GM21367 (cell line): ENCODE results near the gene ATG101.

Experiments
- ATAC-seq: cut with Tn5 transposase; IDR thresholded peaks from one replicate; pipeline ENCODE4 v1.9.1; 2021; ENCODE audit not compliant: unreplicated experiment

The ATG101 gene

DNA sequence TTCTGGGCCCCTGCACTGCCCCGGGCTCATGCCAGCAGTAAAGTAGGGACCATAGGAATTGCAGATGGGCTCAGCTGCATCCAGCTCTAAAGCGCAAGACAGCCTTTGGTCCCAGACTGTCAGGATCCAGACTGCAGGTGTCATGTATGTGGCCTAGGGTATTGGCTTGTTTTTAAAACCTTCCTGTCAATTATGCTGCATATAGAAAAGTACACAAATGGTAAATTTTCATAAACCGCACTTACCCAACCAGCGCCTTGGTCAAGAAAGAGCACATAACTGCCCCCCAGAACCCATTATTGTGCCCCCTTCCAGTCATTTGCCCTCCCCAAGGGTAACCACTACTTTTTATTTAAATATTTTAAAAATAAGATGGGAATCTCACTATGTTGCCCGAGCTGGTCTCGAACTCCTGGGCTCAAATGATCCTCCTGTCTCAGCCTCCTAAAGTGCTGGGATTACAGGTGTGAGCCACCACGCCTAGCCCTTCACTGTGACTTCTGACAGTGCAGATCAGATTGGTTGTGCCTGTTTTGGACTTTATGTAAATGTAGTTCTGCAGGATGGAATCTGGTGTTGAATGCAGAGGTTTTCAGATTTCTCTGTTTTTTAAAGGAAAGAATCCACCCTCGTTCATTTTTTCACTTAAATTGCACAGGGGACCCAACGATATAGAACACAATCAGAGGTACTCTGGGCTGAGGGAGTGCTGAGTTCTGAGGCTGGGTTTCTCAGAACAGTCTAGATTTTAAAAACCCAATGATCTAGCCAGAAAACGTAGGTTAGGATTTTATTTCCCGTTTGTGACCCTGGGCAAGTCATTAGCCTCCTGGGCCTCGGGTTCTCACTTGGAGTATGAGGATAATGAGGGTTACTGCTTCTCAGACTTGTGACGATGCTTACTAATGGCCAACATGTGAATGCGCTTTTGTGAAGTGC, 11.9 kb upstream of the ATG101 start:
- ATAC-seq, result no peak

- no peak for ATAC-seq
Observed at GRCh38 chr12:52058631-52059361, 11.0 kb upstream of the ATG101 start.

DNA sequence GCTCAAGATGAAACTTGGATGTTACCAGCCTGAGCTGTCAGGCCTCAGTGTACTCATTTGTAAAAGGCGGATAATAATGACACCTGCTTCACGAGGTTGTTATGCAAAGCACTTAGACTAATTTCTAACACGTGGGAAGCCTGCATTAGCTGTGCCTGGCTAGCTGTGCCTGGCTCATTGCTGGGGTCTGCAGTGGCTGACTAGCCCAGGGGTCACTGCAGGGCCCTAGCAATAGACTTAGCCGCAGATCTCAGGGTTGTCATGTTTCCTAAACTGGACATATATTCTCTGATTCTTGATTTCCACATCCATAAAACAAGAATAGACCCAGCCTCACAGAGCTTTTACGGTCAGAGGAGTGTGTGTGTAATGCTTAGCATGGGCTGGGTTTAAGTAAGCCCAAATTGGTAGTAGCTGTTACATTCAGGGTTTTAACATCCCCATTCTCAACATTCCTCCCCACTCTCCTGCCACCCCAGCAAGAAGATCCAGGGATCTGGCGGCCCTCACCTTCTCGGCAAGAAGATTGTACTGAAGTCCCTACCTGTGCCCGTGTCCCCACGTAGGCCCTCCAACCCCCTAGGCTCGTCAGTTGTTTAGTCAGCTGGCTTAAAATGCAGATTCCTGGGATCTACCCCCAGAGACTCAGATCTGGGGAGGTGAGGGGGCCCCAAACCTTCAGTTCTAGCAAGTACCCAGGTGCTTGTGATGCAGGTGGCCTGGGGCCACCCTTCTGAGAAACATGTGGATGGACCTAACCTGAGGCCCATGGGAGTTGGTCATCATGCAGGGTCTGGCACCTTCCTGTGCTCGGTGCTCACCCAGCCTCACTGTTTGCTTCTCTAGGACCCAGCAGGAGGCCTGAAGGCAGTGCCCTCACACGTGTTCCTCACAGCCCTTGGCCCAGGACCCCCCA, 9.9 kb upstream of the ATG101 start:
- ATAC-seq, result no peak

DNA sequence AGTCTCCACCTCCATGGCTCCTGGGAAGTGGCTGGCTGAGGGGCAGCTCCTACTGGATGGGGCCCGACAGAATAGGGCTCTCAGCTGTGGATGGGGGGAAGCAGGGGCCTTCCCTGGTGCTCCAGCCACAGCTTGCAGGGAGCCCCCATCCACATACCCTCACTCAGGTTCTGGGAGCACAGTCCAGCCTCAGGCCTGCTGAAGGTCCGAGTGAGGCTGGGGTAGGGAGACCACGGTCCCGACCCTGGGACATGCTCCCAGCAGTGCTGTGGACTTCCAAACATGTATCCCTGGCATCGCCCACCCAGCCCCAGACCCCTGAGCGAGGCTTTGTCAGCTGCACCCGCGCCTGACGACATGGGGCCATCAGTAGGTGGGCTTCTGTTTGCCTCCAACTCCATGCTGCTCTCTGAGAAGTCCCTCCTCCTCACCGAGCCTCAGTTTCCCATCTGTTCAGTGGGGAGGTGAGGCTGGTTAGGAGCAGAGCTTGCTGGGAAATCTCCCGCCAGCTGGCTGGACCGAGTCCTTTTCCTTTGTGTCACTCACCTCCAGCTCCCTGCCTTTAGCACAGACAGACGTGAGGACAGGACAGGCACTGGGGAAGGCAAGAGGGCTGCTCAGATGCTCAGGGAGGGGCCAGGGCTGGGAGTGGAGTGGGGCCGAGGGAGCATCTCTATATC, 9.1 kb upstream of the ATG101 start:
- no peak for ATAC-seq

DNA sequence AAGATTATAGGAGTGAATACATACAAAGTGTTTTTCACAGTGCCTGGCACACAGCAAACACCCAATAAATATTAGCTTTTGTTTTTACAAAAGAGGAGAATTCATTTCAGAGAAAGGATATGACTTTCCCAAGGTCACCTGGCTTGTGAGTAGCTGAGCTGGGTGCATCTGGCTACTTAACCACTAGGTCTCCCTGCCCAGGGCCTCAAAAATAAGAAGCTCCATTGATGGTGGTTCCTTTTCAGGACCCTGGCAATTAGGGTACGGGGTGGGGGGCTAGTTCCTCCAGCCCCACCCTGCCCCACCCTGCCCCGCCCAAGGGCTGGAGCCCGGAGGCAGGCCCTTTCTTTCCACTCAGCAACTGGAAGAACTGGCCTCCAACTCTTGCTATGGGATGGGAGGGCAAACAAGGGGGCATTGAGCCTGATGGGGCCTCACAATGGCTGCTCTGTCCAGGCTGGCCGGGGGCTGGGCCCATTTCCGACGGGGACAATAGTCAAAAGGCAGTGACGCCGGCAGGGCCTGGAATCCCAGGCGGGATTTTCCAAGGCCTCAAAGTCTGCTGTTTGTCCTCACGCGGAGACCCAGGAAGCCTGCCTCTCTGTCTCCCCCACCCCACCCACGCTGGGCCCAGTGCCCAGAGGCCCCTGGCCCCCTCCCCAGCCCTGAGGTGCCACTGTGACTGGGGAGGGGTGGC, 8.2 kb upstream of the ATG101 start:
- ATAC-seq, result no peak

DNA sequence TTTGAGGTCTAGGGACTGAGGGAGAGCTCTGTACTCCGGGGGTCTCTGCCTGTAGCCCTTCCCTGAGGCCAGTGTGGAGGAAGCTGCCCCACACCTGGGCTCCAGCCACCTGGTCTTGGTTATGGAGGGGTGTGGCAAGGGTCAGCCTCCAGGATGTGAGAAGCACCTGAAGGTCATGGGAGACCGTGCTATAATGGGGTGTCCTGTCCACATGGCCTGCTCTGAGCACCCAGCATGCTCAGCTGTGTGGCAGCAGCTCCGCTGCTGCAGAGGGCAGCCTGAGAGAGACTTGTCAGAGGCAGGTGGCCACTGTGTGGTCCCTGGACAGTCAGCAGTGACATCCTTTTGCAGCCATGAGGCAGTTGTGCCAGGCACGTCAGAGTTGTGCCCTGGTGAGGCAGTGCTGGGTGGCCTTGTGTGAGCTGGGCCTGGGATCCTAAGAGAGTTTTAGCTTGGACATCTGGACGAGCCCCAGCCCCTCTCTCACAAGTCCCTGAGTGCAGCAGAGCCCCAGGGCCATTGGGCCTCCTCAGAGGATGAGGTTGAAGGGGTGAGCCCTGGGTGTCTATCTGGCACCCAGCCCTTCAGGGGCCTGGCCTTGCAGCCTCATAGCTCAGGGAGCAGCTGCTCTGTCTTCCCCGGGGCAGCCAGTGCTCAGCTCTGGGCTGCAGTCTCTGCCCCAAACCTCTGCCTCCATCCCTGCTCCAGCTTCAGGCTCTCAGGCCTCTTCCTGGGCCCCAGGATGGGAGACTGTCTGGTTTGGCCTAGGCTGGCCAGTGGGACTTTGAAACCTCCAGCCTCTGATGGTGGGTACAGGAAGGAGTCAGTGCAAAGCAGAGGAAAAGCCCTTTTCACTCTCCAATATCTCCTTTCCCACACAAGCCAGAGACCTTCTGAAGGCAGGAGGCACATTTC, 7.4 kb upstream of the ATG101 start:
- no peak for ATAC-seq

DNA sequence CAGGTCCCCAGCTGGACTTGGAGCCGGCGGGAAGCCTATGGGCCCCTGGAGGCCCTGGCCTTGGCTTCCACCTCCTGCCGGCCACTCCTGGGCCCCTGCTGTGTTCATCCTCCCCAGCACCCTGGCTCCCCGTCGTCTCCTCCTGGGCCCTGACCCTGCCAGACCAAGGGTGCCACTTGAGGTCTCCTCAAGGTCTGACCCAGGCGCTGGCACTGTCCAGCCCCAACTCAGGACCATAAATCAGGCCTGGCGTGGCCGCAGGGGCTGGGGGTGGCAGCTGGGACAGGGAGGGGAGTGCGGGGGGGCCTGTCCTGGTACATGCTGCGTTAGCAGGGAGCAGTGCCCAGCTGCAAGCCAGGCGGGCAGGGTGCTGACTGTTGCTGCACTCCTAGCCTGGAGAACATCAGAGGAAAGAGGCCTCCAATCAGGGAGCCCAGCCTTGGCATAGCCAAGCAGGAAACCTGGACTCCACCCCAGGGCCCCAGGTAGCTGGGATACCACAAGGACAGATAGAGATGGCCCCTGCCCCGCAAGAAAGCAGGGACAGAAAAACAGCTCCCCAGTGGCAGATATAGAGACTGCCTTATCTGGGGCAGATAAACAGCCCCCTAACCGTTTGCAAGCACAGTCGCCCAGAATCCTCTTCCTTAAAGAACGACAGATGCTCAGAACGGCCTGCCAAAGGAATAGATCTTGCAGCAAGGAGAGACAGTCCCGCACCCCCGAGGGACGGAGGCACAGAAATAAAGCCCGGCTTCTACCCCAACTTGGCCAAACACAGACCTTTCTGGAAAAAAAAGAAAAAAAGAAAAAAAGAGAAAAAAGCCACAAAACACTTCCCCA, 6.5 kb upstream of the ATG101 start:
- no peak for ATAC-seq

DNA sequence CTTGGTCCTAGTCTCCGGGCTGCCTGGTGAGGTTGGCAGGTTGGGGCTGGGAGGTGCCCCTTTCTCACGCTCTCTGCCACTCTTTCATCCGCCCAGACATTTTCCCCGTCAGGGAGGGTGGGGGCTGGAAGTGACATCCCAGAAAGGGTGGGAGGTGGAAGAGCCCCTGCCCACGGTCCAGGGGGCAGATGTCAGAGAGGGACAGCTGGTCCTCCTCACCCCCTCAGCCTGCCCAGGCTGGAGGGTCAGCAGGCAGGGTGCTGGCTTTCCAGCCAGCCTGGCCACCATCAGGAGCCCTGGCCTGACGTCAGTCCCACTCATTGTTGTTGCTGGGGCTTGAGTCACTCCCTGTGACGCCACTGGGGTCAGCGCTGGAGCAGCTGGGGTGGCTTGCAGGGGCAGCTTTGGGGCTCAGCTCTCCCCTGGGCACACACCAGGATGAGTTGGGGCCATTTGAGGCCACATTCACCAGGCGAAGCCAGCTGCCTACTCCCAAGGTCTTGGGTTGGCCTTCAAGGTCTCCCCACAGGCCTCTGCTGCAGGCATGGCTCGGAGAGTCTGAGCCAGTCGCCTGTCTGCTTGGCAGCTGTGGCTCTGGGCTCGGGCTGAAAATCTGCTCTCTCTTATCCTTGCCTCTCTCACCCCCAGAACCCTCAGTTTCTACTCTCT, 5.7 kb upstream of the ATG101 start:
- no peak for ATAC-seq

DNA sequence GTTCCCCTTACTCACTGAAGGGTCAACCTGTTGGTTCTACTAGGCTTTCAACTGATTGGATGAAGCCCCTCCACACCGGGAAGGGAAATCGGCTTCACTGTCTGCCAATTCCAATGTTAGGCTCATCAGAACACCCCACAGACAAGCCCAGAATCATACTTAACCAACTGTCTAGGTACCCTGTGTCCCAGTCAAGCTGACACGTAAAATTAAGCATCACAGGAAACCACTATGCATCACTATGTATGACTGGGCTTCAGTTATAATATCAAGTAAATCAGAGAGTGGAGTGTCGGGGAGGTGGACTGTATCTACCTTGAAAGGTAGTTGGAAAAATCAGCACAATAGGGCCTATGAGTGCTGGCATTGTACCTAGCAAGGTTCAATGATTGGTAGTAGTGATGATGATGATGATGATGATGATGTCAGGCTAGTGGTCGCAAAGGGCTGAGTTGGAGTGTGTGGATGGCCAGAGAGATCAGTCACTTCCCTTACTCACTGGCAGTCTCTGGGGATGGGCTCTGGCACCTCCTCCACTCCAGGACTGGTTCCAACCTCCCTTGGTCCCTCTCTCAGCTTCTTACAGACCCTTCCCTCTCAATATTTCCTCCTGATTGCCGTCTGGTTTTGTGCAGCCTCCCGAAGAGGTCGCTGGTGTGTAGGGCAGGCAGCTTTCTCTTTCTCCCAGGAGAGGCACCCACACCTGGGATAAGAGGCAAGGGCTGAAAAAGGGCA, 3.3 kb upstream of the ATG101 start:
- no peak for ATAC-seq

DNA sequence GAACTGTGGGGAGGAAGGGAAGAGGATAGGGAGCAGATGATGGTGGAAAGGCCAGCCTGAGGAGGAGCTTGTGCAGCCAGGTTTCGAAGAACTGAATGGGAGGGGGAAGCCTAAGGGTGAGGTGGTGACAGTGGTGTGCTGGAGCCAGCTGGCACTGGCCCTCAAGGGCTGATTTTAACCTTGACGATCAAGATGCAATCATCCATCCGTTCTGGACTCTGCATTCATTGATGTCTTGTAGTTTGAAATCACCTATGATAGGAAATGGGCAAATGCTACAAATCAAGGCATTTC, 2.8 kb upstream of the ATG101 start:
- no peak for ATAC-seq

GRCh38 chr12:52070185-52070925, 577 bp downstream of the ATG101 start:
- ATAC-seq, result peak; percentile 13

- ATAC-seq, result no peak
Observed at GRCh38 chr12:52073531-52074381, 4.0 kb downstream of the ATG101 start.

- no peak for ATAC-seq
Observed at GRCh38 chr12:52074971-52075724, 5.4 kb downstream of the ATG101 start.

DNA sequence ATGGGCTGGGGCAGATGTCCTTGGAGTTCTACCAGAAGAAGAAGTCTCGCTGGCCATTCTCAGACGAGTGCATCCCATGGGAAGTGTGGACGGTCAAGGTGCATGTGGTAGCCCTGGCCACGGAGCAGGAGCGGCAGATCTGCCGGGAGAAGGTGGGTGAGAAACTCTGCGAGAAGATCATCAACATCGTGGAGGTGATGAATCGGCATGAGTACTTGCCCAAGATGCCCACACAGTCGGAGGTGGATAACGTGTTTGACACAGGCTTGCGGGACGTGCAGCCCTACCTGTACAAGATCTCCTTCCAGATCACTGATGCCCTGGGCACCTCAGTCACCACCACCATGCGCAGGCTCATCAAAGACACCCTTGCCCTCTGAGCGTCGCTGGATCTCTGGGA, 7.0 kb downstream of the ATG101 start:
- ATAC-seq, result no peak

DNA sequence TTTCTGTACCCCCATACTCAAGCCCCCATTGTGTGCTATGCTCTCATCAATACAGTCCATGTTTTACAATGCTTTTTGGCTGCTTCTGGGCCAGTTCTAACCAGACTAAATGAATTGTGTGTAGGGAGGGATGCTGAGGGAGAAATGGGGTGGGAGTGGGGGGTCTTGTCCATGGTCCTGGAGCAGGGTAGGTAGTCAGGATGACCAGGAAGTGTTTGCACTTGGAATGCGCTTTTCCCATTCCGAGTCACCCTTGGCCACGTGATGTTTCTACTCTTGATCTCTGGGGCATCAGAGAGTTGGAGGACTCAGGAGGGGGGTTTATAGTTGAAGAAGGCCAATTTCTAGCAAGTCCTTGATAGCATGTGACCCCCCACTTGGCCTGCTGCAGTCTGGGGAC, 8.5 kb downstream of the ATG101 start:
- ATAC-seq, result no peak
